HG03457 (cell line): ENCODE measurements around the gene FANK1.
"Not testable (repeated sequence)": the region's sequence is repeated elsewhere in the genome, so short reads cannot be mapped to it uniquely, and the experiment has no call there.

Source experiments
- ATAC-seq: cut with Tn5 transposase; IDR thresholded peaks from one replicate; pipeline ENCODE4 v1.9.1; 2021; ENCODE audit warnings: moderate number of reproducible peaks; ENCODE audit not compliant: unreplicated experiment

Gene FANK1

DNA sequence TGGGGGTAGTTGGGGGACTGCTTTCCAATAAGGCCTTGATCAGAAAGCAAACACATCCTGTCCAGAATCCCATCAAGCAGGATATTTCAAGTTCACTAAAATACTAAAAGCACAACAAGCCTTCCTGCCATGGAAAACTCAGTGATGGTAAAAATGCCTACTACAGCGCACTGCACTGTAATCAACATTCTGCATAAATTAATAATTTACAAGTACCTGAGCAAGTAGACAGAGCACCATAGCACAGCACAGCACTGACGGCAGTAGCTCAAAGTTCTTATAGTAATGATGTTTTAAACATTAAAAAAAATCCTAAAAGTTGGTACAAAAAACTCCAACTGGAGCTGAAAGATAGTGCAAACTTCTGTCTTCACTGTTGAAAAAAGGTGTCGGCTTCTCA is 120.5 kb downstream of the FANK1 start:
- no peak for ATAC-seq

DNA sequence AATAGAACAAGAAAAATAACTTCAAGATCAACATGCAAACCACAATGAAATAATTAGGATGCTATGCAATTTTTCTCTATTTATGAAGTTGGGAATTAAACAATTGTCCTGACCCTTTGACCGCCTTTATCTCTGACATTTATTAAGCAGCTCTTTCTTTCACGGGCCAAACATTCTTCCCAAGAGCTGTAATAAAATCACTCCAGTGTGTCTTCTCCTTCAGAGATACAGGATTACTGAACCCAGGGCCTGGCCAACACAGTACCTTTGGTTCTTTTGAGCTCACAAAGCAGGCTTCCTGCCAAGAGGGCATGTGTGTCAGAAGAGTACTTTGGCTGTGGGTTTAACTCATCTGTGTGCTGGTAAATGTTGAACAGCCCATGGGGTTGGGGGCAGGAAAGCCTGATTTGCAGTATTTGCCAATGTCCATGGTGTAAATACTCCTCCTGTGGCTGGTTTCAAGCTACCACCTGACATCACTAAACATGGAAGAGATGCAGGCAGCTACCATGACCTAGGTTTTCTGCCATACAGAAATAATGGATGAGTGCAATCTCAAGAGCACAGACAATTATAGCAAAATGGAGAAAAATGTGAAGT is 121.7 kb downstream of the FANK1 start:
- ATAC-seq, result no peak

DNA sequence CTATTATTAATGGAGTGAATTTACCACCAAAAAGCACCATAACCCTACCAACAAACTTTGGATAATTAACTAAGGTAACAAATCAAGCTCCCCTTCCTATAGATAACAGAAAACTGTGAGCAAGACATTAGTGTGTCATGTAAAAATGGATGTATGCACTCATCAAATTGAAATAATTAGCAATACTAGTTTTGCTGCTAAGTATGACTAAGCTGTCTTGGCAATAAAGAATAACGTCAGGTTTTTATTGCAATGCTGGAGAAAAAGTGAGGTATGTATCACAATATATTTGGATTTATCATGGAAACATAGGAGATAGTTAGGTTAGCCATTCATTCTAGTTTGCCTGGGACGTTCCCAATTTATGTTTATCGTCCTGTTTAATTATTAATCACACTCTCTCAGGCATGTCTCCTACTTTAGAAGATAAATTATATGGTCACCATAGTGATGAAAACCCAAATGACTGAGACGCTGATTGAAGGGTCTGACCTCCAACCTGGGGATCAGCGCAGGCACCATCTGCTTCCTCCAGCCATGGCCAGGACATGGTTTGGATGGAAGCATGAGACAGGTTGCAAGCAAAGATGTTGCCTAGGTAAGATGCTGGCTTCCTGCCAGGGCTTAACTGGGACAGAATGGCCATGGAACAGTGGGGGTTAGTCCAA is 125.6 kb downstream of the FANK1 start:
- ATAC-seq, result no peak

DNA sequence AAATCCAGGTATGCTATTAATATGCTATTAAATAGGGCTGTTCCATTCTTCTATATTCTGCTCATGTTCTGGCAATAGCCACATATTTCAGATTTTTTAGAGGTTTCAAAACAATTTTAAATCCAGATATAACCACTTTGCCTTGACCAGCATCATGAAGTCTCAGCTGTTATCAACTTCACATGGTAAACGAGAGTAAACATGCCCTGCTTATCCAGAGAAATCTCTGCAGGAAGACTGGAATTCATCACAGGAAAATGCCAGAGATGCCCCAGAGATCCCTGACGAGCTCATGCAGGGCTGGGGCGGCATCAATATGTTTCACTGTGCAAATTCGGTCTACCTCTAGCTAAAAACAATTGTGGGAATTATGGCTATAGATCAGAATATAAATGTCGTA is 126.5 kb downstream of the FANK1 start:
- ATAC-seq, result no peak

DNA sequence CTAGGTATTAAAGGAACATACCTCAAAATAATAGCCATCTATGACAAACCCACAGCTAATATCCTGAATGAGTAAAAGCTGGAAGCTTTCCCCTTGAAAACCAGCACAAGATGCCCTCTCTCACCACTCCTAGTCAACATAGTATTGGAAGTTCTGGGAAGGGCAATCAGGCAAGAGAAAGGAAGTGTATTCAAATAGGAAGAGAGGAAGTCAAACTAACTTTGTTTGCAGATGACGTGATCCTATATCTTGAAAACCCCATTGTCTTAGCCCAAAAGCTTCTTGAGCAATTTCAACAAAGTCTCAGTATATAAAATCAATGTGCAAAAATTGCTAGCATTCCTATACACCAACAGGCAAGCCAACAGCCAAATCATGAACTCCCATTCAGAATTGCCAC is 131.3 kb downstream of the FANK1 start:
- ATAC-seq, result no peak

DNA sequence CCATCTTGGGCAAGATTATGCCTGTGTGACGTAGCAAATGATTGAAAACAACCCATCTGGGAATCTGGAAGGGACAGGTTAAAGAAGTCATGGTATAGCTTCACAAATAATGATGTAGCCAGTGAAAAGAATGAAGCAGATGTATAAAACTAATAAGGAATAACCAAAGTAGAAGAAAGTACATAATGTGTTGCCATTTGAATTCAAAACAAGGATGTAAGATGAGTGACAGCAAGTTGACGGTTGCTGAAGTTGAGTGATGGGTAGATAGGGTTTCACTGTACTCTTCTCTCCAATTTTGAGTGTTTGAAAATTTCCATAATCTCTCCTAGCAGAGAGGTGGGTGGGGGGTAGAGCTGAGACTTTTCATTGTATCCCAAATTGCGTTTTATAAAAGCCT is 133.6 kb downstream of the FANK1 start:
- no peak for ATAC-seq

DNA sequence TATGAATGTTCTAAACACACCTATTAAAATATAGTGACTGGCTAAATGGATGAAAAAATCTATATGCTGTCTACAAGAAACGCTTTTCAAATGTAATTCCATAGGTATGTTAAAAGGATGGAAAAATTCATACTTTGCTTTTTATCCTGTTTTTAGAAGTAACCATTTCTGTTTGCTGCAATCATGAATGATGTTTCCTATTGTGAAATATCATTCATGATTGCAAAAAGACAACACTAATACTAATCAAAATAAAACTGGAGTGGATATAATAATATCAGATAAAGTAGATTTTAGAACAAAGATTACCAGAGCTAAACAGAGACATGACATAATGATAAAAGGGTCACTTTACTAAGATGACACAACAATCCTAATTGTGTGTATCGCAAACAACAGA is 138.2 kb downstream of the FANK1 start:
- ATAC-seq, result no peak

DNA sequence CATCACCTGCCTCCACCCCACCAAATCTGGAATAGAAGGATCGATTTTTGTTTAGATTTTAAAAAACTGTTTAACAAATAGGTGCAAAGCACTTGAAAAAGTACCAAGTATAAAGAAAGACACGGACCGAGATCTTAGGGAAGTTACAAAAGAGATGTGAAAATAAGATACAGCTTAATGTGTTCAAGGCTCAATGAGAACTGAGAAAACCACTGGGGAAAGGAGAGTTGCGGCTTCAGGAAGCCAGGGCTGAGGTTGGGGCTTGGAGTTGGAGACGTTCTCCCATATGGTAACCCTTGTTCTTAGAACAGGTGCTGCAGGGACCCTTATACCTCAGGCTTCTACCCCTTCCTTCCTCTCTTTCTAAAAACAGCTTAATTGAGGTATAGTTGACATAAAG is 140.2 kb downstream of the FANK1 start:
- no peak for ATAC-seq

DNA sequence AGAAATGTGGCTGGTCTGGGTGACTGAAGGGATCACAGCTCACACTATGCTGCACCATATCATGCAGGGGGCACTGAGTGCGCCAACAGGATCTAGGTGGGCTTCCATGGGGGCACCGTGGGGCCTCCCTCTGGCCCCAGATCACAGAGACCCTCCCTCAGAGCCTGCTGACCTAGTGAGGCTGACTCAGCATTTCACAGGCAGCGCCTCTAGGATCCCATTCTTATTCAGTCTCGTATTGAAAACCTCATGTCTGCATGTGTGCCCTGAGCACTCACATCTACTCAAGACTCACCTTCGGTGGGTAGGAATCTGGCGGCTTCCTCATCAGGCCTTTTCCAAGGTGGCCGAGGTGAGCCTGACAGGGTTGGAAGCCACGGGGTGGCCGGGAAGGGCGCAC is 141.6 kb downstream of the FANK1 start:
- ATAC-seq, result no peak

DNA sequence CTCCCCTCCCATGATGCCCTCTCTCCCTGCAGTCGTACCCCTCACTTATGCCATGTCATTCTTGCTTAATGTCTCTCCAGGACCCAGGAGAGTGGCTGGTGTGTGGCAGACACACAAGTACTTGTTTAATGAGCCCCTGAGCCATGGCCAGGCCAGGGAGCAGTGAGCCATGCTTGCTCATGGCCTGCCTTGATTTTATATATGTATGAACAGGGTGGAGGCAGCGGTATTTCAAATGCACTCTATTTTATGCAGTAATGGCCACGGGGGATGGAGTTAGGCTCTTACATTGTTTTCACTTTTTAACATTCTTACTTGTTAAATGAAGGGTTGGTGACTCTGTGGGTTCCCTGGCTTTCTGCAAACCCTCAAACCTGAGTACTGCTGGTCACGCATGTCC is 144.8 kb downstream of the FANK1 start:
- no peak for ATAC-seq

DNA sequence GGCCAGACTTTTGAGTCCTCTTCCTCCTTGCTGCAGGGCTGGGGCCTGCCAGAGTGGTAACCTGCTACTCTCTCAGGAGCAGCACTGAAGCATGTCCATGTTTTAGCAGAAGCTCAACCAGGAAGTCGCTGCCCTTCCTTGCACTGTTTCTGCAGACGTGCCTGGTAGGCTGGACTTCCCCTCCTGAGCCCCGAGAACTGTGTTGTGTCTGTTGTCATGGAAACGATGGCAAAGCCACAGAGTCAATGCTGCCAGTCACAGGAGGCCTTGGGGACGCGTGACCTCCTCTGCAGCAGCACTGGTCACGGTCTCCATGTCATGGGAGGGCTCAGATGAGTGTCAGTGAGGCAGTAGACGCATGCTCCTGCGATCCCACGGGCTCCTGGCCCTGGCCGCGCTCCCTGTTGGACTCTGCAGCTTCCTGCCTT is 145.5 kb downstream of the FANK1 start:
- ATAC-seq, result peak; percentile 100

DNA sequence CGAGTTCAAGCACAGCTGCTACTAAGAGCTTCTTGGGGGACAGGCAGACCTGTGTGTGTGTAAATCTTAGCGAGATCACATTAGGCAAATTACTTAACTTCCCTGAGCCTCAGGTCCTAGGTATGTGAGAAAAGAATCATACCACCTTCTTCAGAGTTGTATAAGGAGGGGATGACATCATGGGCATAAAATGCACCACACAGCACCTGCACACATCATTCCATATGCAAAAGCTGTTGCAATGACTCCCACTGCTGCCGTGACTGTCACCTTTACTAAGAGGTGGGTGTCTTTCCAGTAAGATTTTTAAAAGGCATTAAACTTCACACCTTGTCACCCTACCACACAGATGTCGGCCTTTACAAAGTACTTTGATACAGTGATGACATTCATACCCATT is 146.0 kb downstream of the FANK1 start:
- no peak for ATAC-seq

DNA sequence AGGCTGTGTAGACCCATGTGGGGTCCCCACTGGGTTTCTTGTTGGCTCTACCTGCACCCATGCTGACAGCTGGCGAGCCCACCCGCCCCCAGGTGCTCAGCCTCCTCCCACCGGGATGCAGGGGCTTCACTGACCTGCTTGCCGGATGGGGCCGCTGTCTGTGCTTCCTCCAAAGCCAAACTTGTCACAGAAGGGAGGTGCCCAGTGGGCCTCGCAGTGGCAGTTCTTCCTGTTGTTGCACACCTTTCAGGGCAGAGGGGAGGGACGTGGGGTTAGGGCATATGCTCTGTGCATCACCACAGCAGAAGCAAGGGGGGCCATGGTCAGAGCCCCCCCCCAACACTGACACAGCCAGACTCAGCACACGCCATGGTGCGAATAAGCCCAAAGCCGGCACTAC is 146.5 kb downstream of the FANK1 start:
- ATAC-seq, result no peak

DNA sequence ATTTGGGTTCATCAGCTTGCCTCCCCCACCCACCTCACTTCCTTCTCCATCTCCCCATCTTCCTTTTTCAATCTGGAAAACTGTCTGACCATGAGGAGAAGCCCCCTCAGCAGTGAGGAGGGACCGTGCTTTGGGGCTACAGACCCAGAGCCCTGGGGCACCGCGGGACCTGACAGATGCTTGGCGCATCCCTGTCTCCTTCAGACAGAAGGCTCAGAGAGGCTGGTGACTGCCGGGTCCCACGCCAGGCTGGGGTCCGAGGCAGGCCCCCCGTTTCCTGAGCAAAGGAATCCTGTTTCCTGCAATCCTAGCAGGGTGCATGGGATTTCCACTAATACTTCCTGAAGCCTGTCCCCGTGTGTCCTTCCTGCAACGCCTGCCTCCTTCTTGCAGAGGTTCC is 147.0 kb downstream of the FANK1 start:
- no peak for ATAC-seq

DNA sequence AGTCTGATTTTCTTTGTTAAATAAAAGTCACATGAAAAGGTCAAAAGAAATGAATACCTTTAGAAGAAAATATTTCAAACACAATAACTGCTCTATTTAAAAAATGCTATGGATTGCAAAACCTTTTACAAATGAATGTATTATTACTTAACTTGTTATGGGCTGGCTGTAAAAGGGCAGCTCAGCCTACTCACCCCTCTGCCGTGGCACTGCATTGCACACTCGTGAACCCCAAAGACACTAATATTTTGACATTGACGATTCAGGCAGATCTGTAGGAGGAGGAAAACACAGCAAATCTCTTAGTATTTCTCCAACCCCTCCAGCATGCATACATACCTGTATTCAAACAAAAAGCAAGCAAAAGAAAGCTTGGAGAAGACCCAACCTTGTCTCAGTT is 149.5 kb downstream of the FANK1 start:
- no peak for ATAC-seq

DNA sequence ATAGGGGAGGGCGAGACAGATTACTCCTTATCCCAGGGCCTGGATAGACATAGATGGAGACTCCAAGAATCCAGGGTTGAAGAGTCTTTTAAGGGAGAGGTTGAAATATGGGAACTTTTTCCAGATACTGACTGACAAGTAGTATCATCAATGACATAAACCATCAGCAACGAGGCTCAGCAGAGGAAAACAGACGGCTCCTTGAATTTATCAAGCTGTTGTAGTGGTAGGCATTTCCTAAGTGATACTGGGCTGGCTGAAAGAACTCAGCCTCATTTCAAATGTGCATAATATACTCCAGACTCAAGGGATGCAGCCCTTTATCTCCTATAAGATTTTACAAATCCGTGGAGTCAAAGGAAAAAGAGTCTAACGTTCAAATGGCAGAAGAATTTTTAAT is 150.5 kb downstream of the FANK1 start:
- ATAC-seq, result no peak

DNA sequence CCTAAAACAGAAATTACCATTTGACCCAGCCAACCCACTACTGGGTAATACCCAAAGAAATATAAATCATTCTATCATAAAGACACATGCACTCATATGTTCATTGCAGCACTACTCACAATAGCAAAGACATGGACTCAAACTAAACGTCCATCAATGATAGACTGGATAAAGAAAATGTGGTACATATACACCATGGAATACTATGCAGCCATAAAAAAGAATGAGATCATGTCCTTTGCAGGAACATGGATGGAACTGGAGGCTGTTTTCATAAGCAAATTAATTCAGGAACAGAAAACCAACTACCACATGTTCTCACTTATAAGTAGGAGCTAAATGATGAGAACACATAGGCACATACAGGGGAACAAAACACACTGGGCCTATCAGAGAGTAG is 151.4 kb downstream of the FANK1 start:
- not testable (repeated sequence) for ATAC-seq

DNA sequence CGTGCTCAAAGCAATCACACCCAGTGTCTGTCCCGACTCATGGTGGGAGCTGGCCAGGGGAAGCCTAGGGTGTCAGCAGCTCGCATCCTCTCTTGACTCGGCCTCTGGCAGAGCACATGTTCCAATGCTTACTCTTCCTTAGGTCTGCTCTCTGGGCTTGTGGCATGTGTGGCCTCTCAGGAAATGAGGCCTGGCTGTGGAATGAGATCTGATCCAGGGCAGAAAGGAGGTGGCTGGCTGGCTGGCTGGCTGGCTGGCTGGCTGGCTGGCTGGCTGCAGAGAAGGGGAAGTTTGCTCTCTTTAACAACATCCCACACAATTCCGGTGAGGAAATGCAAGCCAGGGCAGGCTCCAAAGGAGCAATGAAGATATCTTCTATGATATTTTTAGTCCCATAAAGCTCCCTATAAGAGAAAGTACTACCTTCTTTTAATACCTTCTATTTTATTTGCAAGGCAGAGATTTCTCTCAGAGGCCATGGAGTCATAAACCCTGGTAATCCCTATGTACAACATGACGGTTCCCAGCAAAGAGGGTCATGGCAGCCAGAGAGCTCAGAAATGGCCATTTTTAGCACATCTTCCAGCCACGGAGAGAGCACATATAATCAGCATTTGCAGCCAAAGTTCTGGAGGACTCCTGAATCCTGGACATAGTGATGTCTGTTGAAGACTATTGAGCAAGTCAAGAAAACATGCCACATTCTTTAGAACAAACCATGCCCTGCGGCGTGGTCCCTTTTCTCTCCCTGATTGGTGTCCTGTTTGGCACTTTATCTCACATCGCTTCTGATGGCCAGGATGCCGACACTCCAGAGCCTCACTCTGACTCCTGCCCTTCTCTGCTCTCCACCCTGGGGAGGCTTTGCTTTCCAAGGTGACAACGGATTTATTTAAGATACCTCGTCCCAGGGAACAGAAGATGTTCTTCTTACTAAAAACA is 153.7 kb downstream of the FANK1 start:
- no peak for ATAC-seq

DNA sequence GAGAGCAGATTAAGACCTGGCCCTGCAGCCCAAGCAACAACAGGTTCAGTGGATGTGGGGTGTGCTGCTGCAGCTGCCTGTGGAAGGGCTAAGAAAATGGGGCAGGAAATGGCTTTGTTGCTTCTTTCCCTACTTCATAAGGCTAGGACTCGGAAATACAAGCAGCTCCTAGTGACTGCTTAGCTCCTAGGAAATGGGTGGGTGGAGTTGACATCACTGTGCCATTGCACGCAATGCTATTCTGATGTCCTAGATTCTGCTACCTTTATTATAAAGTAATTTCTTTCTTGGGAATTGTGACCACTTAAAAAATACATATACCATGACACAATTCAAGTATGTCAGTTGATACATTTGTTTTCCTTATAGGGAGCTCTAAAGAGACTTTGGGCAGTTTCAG is 155.8 kb downstream of the FANK1 start:
- ATAC-seq, result no peak

DNA sequence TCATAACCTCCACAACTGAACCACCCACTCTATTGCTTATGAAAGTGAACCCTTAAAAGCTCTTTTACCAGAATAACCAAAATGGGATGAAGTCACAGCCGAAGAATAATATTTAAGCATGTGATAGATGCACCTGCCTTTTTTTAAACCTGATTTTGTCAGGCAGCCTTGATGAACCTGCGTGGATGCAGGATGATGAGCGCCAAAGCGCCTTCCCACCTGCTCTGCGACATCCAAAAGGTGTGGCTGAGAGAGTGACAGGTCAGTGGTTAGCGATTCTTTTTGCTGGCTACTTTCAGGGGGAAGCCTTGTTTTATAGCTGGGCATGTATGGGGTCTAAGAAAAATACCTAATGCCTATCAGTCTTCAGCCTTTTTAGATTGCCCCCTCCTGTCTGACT is 157.8 kb downstream of the FANK1 start:
- ATAC-seq, result no peak

DNA sequence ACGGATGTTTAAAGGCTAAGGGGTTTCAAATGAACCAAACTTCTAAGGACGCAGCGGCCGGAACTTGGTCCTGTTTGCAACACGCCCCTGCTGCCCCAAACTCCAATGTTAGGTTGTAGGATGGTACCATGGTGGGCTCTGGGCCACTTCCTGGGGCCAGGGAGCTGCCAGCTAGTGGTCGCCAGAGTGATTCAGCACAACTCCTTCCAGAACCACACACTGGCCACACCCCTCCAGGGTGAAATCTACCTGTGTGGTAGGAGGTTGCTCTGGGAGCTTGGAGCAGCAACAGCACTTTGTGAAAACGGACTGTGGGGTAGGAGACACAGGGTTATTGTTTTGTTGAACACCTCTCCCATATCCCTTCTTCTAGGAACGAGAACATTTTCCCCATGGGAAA is 161.1 kb downstream of the FANK1 start:
- no peak for ATAC-seq

DNA sequence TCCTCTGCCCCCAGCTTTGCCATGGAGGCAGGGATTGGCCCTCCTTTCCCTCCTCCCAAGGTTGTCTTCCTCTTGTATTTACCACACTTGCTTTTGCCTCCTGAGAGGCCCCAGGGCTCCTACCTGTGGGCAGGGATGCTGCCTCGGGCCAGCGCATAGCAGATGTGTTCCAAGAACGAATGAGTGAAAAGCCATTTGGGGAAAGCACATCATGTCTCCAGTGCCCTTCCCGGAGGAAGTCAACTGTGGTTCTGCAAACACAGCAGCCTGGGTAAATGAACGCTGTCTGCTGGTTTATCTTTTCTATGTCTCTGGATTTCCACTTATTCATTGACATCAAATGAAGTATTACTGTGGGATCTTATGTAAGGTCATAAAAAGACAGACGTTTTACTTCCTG is 161.7 kb downstream of the FANK1 start:
- no peak for ATAC-seq
